Stomach (tissue), 9 donors: Measurements from ENCODE around the gene SCRT2. TPM values are rescaled to one million over a fixed set of nuclear protein-coding genes. Genes with fewer than 3 reads are reported as not detected.

Experiments
- DNase-seq, 2 donors: peaks; one replicate each; pipeline versions ENCODE4 v3.0.0 to v3.0.0-alpha.2; 2013 to 2019
- H3K27ac ChIP-seq, 5 donors: fragments of 200-600 bp in 4 of 5; sonication (generic) in 4 of 5; one replicate each; pipeline ENCODE4 v1.5.1; 2013 to 2019; ENCODE audit warnings: mild to moderate bottlenecking in 1 of 5, moderate library complexity in 1 of 5
- H3K27me3 ChIP-seq, 3 donors: fragments of 200-600 bp; sonication (generic); one replicate each; pipeline ENCODE4 v1.5.1; 2017 to 2019; ENCODE audit warnings: mixed run types in 1 of 3
- H3K36me3 ChIP-seq, 4 donors: fragments of 200-600 bp; sonication (generic); 1 replicate in 3 of 4; 2 replicates in 1 of 4; pipeline ENCODE4 v1.5.1; 2016 to 2019
- H3K4me1 ChIP-seq, 4 donors: fragments of 200-600 bp; sonication (generic); one replicate each; pipeline ENCODE4 v1.5.1; 2016 to 2019
- H3K4me3 ChIP-seq, 4 donors: fragments of 200-600 bp; sonication (generic) in 3 of 4; one replicate each; pipeline ENCODE4 v1.5.1; 2016 to 2019; ENCODE audit warnings: mild to moderate bottlenecking in 1 of 4
- H3K9me3 ChIP-seq, 4 donors: fragments of 200-600 bp; sonication (generic); one replicate each; pipeline ENCODE4 v1.5.1; 2016 to 2019
- CTCF ChIP-seq, 7 experiments: fragments of 450-650 bp in 4 of 7; fragments of 200-600 bp in 3 of 7; sonication (generic) in 3 of 7; IDR thresholded peaks; one replicate each; pipeline ENCODE4 v1.5.1; 2016 to 2019; ENCODE audit warnings: antibody characterized with exemption in 7 of 7, control low read depth in 2 of 7, mild to moderate bottlenecking in 1 of 7
- EP300 ChIP-seq: sonication (generic); formaldehyde crosslinking; IDR thresholded peaks from one replicate; pipeline ENCODE4 v1.6.1; 2017; ENCODE audit warnings: antibody characterized with exemption
- POLR2A ChIP-seq, 4 donors: fragments of 450-650 bp; IDR thresholded peaks; one replicate each; pipeline ENCODE4 v1.6.1; 2016; ENCODE audit warnings: antibody characterized with exemption in 4 of 4, control low read depth in 2 of 4, mild to moderate bottlenecking in 1 of 4, moderate library complexity in 1 of 4
- POLR2AphosphoS5 ChIP-seq, 3 donors: sonication (generic); formaldehyde crosslinking; IDR thresholded peaks; one replicate each; pipeline ENCODE4 v1.6.1; 2016; ENCODE audit warnings: antibody characterized with exemption in 3 of 3
- WGBS, 5 donors: extraction: QIAGEN DNeasy Blood & Tissue Kit in 3 of 5; methylation state at CpG; one replicate each; pipeline versions ENCODE4 v1.1.5 to v1.1.7; 2013 to 2018; 5-methylcytosine and 5-hydroxymethylcytosine counted together
- intact Hi-C: fragments of 100-400 bp; cut with DNase I; formaldehyde crosslinking; loops from one replicate; pipeline ENCODE4 v1.15.1; 2023; ENCODE audit warnings: low total_unique reads
- polyA plus RNA-seq, 3 donors: library from polyadenylated mRNA; stranded (reverse); fragments of 200-250 nt; gene quantifications; one replicate each; pipeline ENCODE4 v1.2.3, GENCODE V29; 2013
- total RNA-seq, 5 donors: library from RNA; depleted of rRNA; stranded (reverse); fragments of >200 nt; gene quantifications; one replicate each; pipeline versions ENCODE4 v1.1.0 to v1.2.3, GENCODE V29; 2014 to 2016
- donor health status: healthy with polysubstance abuse.
- donor health status: Bipolar disorder and iron deficiency.
- donor health status: healthy.

The SCRT2 gene
- total and polyA plus RNA-seq, 8 donors, result not detected

- no peak overlapping the region for H3K27ac ChIP-seq
- TF ChIP-seq CTCF (IDR thresholded peaks at IDR 0.05) (no peak), EP300 (no peak), POLR2A (IDR thresholded peaks at IDR 0.05) (no peak), POLR2AphosphoS5 (IDR thresholded peaks at IDR 0.05) (no peak)
- 89 to 94% (median 90%) methylated on average over 2 of the region's 2 CpGs for WGBS, 5 donors
- DNase-seq, result no peak
- peaks cover 0 to 3% (median 0%) of the 10 kb centered on the region in 4 donors for H3K9me3 ChIP-seq
- no peak overlapping the region for H3K4me3 ChIP-seq
- H3K4me1 ChIP-seq, result peaks cover 7 to 33% (median 24%) of the 10 kb centered on the region in 4 donors
- intact Hi-C loops, result loop anchor here (10.0 kb wide), 1 partner anchor 82 kb away; no protein-coding TSS in a partner anchor
- peaks cover 32 to 48% (median 46%) of the 10 kb centered on the region in 4 donors for H3K36me3 ChIP-seq
- H3K27me3 ChIP-seq, result peaks cover 0 to 13% (median 9%) of the 10 kb centered on the region in 3 donors
Measured at GRCh38 chr20:646868-647233, 28.8 kb downstream of the SCRT2 start.

GRCh38 chr20:646107-646867, 29.3 kb downstream of the SCRT2 start:
- intact Hi-C loops, result loop anchor here (10.0 kb wide), 1 partner anchor 81 kb away; no protein-coding TSS in a partner anchor
- 73 to 81% (median 80%) methylated on average over 10 of the region's 10 CpGs for WGBS, 5 donors

GRCh38 chr20:645318-646106, 30.1 kb downstream of the SCRT2 start:
- 16 to 19% (median 17%) methylated on average over 20 of the region's 20 CpGs for WGBS, 5 donors
- H3K4me1 ChIP-seq, result peaks cover 4 to 22% (median 14%) of the 10 kb centered on the region in 4 donors
- H3K36me3 ChIP-seq, result peaks cover 30 to 40% (median 39%) of the 10 kb centered on the region in 4 donors
- H3K27ac ChIP-seq, result peak overlapping the region in 1 of 5 donors; percentile 2
- H3K4me3 ChIP-seq, result no peak overlapping the region
- H3K9me3 ChIP-seq, result peaks cover 0 to 3% (median 0%) of the 10 kb centered on the region in 4 donors
- DNase-seq, result peak; percentile 71 to 92
- peaks cover 0 to 20% (median 9%) of the 10 kb centered on the region in 3 donors for H3K27me3 ChIP-seq
- intact Hi-C loops, result loop anchor here (10.0 kb wide), 1 partner anchor 81 kb away; no protein-coding TSS in a partner anchor
- TF ChIP-seq CTCF (IDR thresholded peaks at IDR 0.05) (peak in 5 of 7 experiments; percentile 45 to 86 (median 83)), POLR2AphosphoS5 (IDR thresholded peaks at IDR 0.05) (peak in 1 of 3 donors; percentile 59), POLR2A (IDR thresholded peaks at IDR 0.05) (no peak), EP300 (no peak)

More at GRCh38 chr20:646107-646867, 29.3 kb downstream of the SCRT2 start:
- TF ChIP-seq CTCF (IDR thresholded peaks at IDR 0.05) (no peak), EP300 (no peak), POLR2AphosphoS5 (IDR thresholded peaks at IDR 0.05) (no peak), POLR2A (IDR thresholded peaks at IDR 0.05) (no peak)
- Histone ChIP-seq H3K4me3 (no peak overlapping the region), H3K36me3 (peaks cover 32 to 47% (median 46%) of the 10 kb centered on the region in 4 donors), H3K27ac (peak overlapping the region in 1 of 5 donors; percentile 2), H3K9me3 (peaks cover 0 to 3% (median 0%) of the 10 kb centered on the region in 4 donors), H3K4me1 (peaks cover 4 to 27% (median 18%) of the 10 kb centered on the region in 4 donors), H3K27me3 (peaks cover 0 to 16% (median 9%) of the 10 kb centered on the region in 3 donors)
- DNase-seq, result no peak

GRCh38 chr20:644692-645317, 30.8 kb downstream of the SCRT2 start:
- Histone ChIP-seq H3K9me3 (peaks cover 0 to 3% (median 0%) of the 10 kb centered on the region in 4 donors), H3K4me1 (peaks cover 4 to 22% (median 14%) of the 10 kb centered on the region in 4 donors), H3K27ac (no peak overlapping the region), H3K36me3 (peaks cover 23 to 33% (median 31%) of the 10 kb centered on the region in 4 donors), H3K27me3 (peaks cover 0 to 23% (median 9%) of the 10 kb centered on the region in 3 donors), H3K4me3 (no peak overlapping the region)
- intact Hi-C loops, result loop anchor here (10.0 kb wide), 1 partner anchor 80 kb away; no protein-coding TSS in a partner anchor
- 77 to 88% (median 82%) methylated on average over 11 of the region's 11 CpGs for WGBS, 5 donors
- DNase-seq, result no peak
- no peak for TF ChIP-seq EP300
- TF ChIP-seq CTCF (IDR thresholded peaks at IDR 0.05), result no peak
